Measurements from ENCODE around the gene JAZF1. TPM values are rescaled to one million over a fixed set of nuclear protein-coding genes. Genes with fewer than 3 reads are reported as not detected.

The JAZF1 gene
- total and polyA plus RNA-seq, 9 of the 15 experiments (the other 6 are each of a cell fraction or from before 2014, with no cell fraction given), result 0.04 to 0.64 (median 0.11) TPM; not detected in 3

GRCh38 chr7:27866256-27866655 is 314.3 kb downstream of the JAZF1 start:
- ATAC-seq (no peak), DNase-seq (ENCODE audit: extremely low read depth in 1 of 4, low spot score in 3 of 4) (no peak), FAIRE-seq (no peak)
- Histone ChIP-seq H3K4me3 (no peak overlapping the region), H4K20me1 (replicated peaks; ENCODE audit: control insufficient read depth, insufficient read depth, low read length) (no peaks in the 10 kb centered on the region), H3K36me3 (ENCODE audit: control insufficient read depth, insufficient read depth, low read length) (no peaks in the 10 kb centered on the region), H3K9me1 (ENCODE audit: control insufficient read depth, insufficient read depth, low read length) (no peaks in the 10 kb centered on the region), H2AFZ (ENCODE audit: low read depth, low read length) (no peak overlapping the region), H3K4me2 (ENCODE audit: insufficient read depth, low read length) (no peak overlapping the region), H3K9me3 (replicated peaks; ENCODE audit: control insufficient read depth, insufficient read depth, low read depth, low read length) (no peaks in the 10 kb centered on the region), H3K9ac (ENCODE audit: insufficient read depth in 1 of 2, low read depth in 2 of 2, low read length in 2 of 2) (no peak overlapping the region), H3K79me2 (ENCODE audit: control insufficient read depth, insufficient read depth, low read length) (no peaks in the 10 kb centered on the region), H3K4me1 (replicated peaks in 1 of 2; ENCODE audit: control insufficient read depth in 2 of 2, insufficient read depth in 2 of 2, low read length in 2 of 2) (peaks cover 0 to 3% of the 10 kb centered on the region in 2 experiments; a peak in 1 of 5 replicates), H3K27ac (ENCODE audit: extremely low read depth, low read depth, low read length) (no peak overlapping the region), H3K27me3 (ENCODE audit: control insufficient read depth in 2 of 2, insufficient read depth in 2 of 2, low read length in 2 of 2) (peaks cover 65 to 76% of the 10 kb centered on the region in 2 experiments)
- 0% methylated on average over 2 of the region's 2 CpGs for WGBS (ENCODE audit: insufficient coverage, low coverage, missing lambda C conversion rate)
- BruUV-seq (replicated peaks), result no TSS peak
- intact Hi-C loops (cut with micrococcal nuclease) (no loop called here), in situ Hi-C loops (cut with MboI) (no loop called here)
- TF ChIP-seq ETV1 (tag; conservative IDR thresholded peaks at IDR 0.05; ENCODE audit: low read depth) (no peak), YY1 (IDR thresholded peaks at IDR 0.05; ENCODE audit: borderline replicate concordance in 1 of 3, control insufficient read depth in 1 of 3, extremely low read depth in 1 of 3, insufficient read depth in 3 of 3, insufficient read length in 1 of 3, insufficient replicate concordance in 2 of 3, low read depth in 1 of 3, low read length in 2 of 3) (no peak), HIVEP1 (CRISPR knock-in tag; IDR thresholded peaks at IDR 0.05) (no peak), CBFA2T2 (conservative IDR thresholded peaks at IDR 0.05) (no peak), DIDO1 (tag; IDR thresholded peaks at IDR 0.05; ENCODE audit: low read depth) (no peak), LARP7 (IDR thresholded peaks at IDR 0.05) (no peak), SREBF1 (IDR thresholded peaks at IDR 0.05; ENCODE audit: borderline replicate concordance, low read depth, low read length) (no peak), EP300 (IDR thresholded peaks at IDR 0.05; ENCODE audit: low read length) (no peak)
- ChIA-PET POLR2A (no interaction called here), CTCF (ENCODE audit: low intra/inter-chr PET ratio) (no interaction called here)

Data from K562 (cell line).